ENCODE measurements around the gene LMBR1.

GRCh38 chr7:156640949-156641485, 252.0 kb downstream of the LMBR1 start:
- TF ChIP-seq CTCF (IDR thresholded peaks at IDR 0.05) (no peak), POLR2AphosphoS5 (IDR thresholded peaks at IDR 0.05) (no peak), POLR2A (IDR thresholded peaks at IDR 0.05; ENCODE audit: low read depth) (no peak)
